Prostate gland (tissue), 2 donors: ENCODE data around the gene SUSD1.

Source experiments
- POLR2AphosphoS5 ChIP-seq: sonication (generic); formaldehyde crosslinking; IDR thresholded peaks from one replicate; pipeline ENCODE4 v1.6.1; 2017; ENCODE audit warnings: antibody characterized with exemption
- TF ChIP-seq, protein P1 (sequence below), 4 experiments: fragments of 200-600 bp in 2 of 4; fragments of 450-650 bp in 2 of 4; sonication (generic) in 2 of 4; IDR thresholded peaks; 1 replicate in 3 of 4; 2 replicates in 1 of 4; pipeline ENCODE4 v1.5.1; 2016 to 2019; ENCODE audit warnings: antibody characterized with exemption in 4 of 4, mild to moderate bottlenecking in 2 of 4, moderate library complexity in 2 of 4

DNA sequence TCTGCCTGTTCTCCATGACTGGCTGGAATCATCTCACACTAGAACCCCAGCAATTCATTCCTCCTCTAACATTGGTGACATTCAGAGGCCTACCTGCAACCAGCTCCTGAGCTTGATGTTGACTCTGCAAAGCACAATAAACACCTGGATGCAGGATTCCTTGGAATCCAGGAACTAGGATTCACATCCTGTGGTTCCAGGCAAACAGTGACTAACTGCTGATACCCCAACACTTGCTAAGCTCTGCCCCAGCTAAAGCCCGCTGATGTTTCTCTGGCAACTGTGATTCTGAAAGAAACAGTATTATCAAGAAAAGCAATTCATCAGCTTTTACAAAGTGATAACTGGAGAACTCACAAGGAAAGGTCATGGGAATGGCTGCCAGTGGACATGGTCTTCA is 29.2 kb downstream of the SUSD1 start:
- TF ChIP-seq, protein P1, sequence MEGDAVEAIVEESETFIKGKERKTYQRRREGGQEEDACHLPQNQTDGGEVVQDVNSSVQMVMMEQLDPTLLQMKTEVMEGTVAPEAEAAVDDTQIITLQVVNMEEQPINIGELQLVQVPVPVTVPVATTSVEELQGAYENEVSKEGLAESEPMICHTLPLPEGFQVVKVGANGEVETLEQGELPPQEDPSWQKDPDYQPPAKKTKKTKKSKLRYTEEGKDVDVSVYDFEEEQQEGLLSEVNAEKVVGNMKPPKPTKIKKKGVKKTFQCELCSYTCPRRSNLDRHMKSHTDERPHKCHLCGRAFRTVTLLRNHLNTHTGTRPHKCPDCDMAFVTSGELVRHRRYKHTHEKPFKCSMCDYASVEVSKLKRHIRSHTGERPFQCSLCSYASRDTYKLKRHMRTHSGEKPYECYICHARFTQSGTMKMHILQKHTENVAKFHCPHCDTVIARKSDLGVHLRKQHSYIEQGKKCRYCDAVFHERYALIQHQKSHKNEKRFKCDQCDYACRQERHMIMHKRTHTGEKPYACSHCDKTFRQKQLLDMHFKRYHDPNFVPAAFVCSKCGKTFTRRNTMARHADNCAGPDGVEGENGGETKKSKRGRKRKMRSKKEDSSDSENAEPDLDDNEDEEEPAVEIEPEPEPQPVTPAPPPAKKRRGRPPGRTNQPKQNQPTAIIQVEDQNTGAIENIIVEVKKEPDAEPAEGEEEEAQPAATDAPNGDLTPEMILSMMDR (IDR thresholded peaks at IDR 0.05): no peak
- no peak for TF ChIP-seq POLR2AphosphoS5
